ENCODE data around the gene LRRC56.

The LRRC56 gene

GRCh38 chr11:578276-579035, 41.1 kb downstream of the LRRC56 start:
- peak overlapping the region; percentile 96 for H3K4me3 ChIP-seq (ENCODE audit: low read depth, low read length)
- no peak for TF ChIP-seq CTCF (IDR thresholded peaks at IDR 0.05; ENCODE audit: low read depth, low read length)

- no peak for TF ChIP-seq CTCF (IDR thresholded peaks at IDR 0.05; ENCODE audit: low read depth, low read length)
- H3K4me3 ChIP-seq (ENCODE audit: low read depth, low read length), result no peak overlapping the region
These were observed 42.7 kb downstream of the LRRC56 start for GRCh38 chr11:579830-580601.

GRCh38 chr11:581342-581741, 44.0 kb downstream of the LRRC56 start:
- TF ChIP-seq CTCF (IDR thresholded peaks at IDR 0.05; ENCODE audit: low read depth, low read length), result no peak
- H3K4me3 ChIP-seq (ENCODE audit: low read depth, low read length), result no peak overlapping the region

- no peak for TF ChIP-seq CTCF (IDR thresholded peaks at IDR 0.05; ENCODE audit: low read depth, low read length)
- no peak overlapping the region for H3K4me3 ChIP-seq (ENCODE audit: low read depth, low read length)
These were observed 44.4 kb downstream of the LRRC56 start for GRCh38 chr11:581752-582151.

- TF ChIP-seq CTCF (IDR thresholded peaks at IDR 0.05; ENCODE audit: low read depth, low read length), result no peak
- no peak overlapping the region for H3K4me3 ChIP-seq (ENCODE audit: low read depth, low read length)
These were observed 47.0 kb downstream of the LRRC56 start for GRCh38 chr11:584287-584686.

GRCh38 chr11:586376-587316, 49.3 kb downstream of the LRRC56 start:
- H3K4me3 ChIP-seq (ENCODE audit: low read depth, low read length), result no peak overlapping the region
- no peak for TF ChIP-seq CTCF (IDR thresholded peaks at IDR 0.05; ENCODE audit: low read depth, low read length)

Data from WI38 (cell line).